GM19351 (cell line): Measurements from ENCODE around the gene IGSF1.
"Not testable (repeated sequence)": the region's sequence is repeated elsewhere in the genome, so short reads cannot be mapped to it uniquely, and the experiment has no call there.

Experiments used
- ATAC-seq: cut with Tn5 transposase; IDR thresholded peaks from one replicate; pipeline ENCODE4 v1.9.1; 2021; ENCODE audit warnings: mild to moderate bottlenecking, moderate library complexity; ENCODE audit not compliant: unreplicated experiment

The IGSF1 gene

DNA sequence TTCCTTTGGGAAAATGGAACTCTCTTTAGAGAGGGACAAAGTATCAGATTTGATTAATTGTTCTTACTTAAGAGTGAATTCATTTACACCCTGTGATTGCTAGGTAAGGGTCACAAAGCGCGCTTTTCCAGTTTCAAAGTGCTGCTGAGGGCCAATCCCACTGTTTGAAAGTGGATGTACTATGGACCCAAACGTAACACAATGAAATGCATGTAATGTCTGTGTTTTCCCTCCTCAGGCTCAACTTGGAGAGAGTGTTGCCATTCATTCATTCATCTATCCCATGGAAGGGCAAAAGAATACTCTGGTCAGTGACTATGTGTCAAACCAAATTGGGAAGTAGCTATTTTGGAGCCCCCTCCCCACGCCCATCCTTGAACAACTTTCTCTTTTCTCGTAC is 16.1 kb downstream of the IGSF1 start:
- no peak for ATAC-seq

GRCh38 chrX:131271826-131272225 is 17.3 kb downstream of the IGSF1 start:
- ATAC-seq = no peak

DNA sequence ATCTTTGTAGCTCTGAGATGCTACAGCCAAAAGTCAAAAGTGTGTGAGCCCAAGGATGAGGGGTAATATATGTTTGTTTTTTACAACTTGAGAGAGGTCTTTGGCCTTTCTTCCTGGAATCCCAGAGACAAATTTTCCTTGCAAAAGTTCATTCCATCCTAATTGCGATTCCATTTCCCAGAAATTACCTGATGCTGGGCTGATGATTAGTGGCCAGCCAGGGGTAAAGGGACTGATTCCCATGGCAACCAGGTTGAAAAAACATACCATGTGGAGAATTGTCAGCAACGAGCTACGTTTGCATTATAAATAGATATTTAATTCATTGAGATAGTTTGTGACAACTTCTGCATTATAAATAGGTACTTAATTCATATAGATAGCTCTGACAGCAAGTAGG is 17.8 kb downstream of the IGSF1 start:
- no peak for ATAC-seq

DNA sequence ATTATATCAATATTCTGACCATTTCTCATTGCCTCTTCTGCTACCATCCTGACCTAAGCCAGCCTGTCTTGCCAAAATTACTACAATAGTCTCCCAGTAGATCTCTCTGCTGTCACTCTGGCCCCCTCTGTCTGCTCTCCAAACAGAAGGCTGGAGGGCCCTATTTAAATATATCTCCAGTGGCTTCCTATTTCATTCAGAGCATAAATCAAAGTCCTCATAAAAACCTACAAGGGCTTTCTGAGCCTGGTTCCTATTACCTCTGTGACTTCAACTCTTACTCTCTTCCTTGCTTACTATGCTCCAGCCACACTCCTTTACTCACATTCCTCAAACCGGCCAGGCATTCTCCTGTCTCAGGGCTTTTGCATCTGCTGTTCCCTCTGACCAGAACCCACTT is 19.0 kb downstream of the IGSF1 start:
- no peak for ATAC-seq

GRCh38 chrX:131264665-131265064 is 24.4 kb downstream of the IGSF1 start:
- no peak for ATAC-seq

DNA sequence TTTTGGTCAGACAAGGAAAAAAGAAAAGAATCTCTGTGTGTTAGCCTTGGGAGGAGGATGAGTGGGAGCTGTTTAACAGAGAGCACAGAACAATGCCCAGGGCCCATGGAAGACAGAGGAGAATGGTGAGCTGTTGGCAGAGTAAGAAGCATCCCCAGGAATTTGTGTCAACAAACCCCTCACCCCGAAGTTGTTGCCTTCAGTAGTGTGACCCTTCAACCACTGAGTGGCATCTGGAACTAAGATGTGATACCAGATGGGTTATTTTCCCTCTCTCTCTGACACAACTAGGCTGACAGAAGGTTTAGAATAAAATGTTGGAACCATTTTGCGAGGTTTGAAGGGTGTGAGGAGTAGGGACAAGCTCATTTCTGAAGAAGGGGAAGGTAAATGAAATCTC is 25.1 kb downstream of the IGSF1 start:
- ATAC-seq = no peak

- peak; percentile 77 for ATAC-seq
Measured at GRCh38 chrX:131262738-131263679, 26.1 kb downstream of the IGSF1 start.

DNA sequence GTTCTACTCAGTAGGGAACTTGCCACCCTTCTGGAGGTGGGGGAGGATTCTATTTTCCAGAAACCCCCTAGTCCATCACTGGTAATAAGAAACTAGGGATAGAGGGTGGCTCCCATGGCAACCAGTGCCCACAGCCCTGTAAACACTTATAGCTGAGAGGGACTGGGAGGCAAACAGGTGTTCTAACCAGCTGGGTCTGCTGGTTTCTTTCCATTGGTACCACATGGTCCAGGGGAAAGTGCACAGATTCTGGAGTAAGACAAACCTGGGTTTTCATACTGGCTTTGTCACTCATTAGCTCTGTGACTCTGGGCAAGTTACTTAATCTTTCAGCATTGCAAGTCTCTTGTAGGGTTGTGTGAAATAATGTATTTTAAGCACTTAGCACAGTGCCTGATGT is 26.9 kb downstream of the IGSF1 start:
- no peak for ATAC-seq

GRCh38 chrX:131257367-131257766 is 31.7 kb downstream of the IGSF1 start:
- ATAC-seq = no peak

GRCh38 chrX:131250984-131251738 is 37.9 kb downstream of the IGSF1 start:
- not testable (repeated sequence) for ATAC-seq

DNA sequence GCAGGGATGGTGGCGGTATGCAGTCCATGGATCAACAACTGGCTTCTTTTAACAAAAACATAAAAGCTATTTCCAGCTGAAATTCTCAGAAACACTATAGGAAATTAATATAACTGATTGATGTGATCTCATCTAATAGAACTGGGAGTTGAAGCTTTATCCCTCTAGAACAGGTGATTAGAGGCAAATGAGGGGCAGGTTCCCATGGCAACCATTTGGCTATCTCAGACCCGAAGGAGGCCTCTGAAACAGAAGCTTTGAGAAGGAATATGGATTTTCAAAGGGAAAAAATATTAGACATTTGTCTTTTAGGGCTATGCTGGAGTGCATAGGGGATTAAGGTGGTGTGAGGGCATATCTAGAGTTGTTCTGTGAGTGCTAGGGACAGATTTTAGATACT is 50.0 kb downstream of the IGSF1 start:
- no peak for ATAC-seq

DNA sequence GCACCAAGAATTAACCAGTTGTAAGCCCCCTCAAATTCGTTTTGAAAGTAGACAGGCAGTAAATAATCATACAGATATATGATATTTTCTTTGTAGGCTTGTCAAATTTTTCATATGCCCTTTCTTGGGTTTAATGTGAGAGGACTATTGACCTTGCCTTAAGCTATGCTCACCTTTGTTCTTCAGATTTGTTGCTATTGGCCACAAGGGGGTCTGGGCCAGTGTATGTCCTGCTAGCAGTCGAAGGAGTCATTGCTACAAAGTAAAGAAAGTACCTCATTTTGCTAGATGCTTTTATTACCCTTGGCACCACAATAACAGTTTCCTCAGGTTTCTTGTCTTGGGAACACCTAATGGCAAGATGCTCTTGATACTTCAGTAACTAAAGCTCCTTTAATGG is 51.7 kb downstream of the IGSF1 start:
- ATAC-seq = no peak

- no peak for ATAC-seq
Measured at GRCh38 chrX:131235768-131236545, 53.1 kb downstream of the IGSF1 start.

DNA sequence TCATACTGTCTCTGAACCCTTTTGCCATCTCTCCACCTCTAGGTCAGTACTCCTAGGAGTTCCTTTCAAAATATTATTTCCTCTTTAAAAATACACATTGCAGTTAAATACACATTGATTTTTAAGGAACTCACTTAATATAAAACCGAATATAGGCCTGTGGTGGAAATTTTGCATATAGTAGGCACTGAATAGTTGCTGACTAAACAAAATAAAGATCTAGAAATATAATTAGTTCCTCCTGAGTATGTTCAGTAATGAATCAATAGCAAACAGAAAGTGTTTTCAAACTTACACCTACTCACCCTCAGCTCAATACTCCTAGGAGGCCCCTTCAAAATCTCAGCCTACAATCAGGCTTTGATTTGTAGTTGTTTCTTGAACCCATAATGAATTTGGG is 61.5 kb downstream of the IGSF1 start:
- no peak for ATAC-seq

GRCh38 chrX:131226591-131226990 is 62.5 kb downstream of the IGSF1 start:
- ATAC-seq = no peak

GRCh38 chrX:131225078-131225477 is 64.0 kb downstream of the IGSF1 start:
- ATAC-seq = no peak
